Coronary artery (tissue), 2 donors: ENCODE measurements around the gene LITAF.
"Not testable (repeated sequence)": the region's sequence is repeated elsewhere in the genome, so short reads cannot be mapped to it uniquely, and the experiment has no call there.

Experiments
- DNase-seq: peaks from one replicate; pipeline ENCODE4 v3.0.0-alpha.2; 2017; ENCODE audit warnings: low spot score
- H3K27ac ChIP-seq, 2 donors: fragments of 200-600 bp; sonication (generic); one replicate each; pipeline ENCODE4 v1.5.1; 2016 to 2019
- H3K4me3 ChIP-seq: fragments of 200-600 bp; sonication (generic); 2 replicates; pipeline ENCODE4 v1.5.1; 2016; ENCODE audit warnings: mild to moderate bottlenecking, moderate library complexity
- TF ChIP-seq, protein P1 (sequence below): fragments of 200-600 bp; sonication (generic); IDR thresholded peaks from one replicate; pipeline ENCODE4 v1.5.1; 2019; ENCODE audit warnings: antibody characterized with exemption

LITAF gene

DNA sequence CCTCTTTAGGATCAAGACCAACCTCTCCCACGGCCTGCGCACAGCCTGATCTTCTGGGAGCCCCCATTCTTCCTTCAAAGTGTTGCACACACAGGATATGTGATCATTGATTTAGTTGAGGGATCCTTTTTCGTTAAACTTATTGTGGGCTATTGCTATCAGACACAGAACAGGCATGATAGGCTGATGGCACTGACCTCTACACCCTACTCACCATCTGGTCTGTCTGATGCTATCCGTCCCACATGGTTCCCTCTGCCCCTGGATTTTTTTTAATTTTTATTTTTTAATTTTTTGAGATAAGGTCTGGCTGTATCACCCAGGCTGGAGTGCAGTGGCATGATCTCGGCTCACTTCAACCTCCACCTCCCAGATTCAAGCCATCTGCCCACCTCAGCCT, 19.2 kb upstream of the LITAF start:
- H3K4me3 ChIP-seq: no peak overlapping the region
- TF ChIP-seq, protein P1, sequence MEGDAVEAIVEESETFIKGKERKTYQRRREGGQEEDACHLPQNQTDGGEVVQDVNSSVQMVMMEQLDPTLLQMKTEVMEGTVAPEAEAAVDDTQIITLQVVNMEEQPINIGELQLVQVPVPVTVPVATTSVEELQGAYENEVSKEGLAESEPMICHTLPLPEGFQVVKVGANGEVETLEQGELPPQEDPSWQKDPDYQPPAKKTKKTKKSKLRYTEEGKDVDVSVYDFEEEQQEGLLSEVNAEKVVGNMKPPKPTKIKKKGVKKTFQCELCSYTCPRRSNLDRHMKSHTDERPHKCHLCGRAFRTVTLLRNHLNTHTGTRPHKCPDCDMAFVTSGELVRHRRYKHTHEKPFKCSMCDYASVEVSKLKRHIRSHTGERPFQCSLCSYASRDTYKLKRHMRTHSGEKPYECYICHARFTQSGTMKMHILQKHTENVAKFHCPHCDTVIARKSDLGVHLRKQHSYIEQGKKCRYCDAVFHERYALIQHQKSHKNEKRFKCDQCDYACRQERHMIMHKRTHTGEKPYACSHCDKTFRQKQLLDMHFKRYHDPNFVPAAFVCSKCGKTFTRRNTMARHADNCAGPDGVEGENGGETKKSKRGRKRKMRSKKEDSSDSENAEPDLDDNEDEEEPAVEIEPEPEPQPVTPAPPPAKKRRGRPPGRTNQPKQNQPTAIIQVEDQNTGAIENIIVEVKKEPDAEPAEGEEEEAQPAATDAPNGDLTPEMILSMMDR: no peak
- no peak for DNase-seq
- no peak overlapping the region for H3K27ac ChIP-seq

GRCh38 chr16:11605564-11605886, 18.8 kb upstream of the LITAF start:
- DNase-seq: no peak
- TF ChIP-seq, protein P1: no peak
- Histone ChIP-seq H3K27ac (no peak overlapping the region), H3K4me3 (no peak overlapping the region)

DNA sequence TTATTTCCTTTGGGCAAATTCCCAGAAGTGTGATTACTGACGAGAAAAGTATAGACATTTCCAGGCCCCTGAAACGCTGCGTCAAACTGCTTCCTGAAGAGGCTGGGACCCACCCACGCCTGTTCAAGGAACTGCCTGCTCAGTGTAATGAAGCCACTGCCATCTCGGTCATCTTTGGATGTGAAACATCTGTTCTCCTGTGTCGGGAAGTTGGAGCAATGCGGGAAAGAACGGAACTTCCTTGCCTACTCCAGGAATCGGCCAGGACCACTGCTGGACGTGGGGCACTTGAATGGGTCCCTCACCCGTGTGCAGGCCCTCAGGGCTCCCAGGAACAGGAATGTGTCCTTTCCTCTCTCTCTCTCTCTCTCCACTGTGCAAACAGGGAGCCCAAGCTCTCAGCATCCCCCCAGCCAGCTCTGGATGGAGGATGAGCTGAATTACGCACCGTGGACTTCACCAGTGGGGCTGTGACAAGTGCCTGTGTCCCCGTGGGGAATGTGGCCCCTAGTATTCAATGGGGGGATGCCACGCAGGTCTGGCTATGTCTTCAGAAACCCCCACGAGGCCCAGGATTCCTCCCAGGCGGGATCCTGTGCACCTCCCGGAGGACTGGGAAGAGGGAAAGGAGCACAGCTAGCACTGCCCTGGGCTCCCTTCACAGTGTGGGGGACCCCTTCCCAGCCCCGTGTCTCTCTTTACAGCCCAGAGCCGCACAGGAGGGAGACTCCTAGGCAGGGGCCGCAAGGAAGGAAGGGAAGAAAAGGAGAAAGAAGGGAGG, 18.3 kb upstream of the LITAF start:
- peak overlapping the region; percentile 18 for H3K4me3 ChIP-seq
- TF ChIP-seq, protein P1: no peak
- DNase-seq: peak; percentile 81
- H3K27ac ChIP-seq: peak overlapping the region; percentile 57 to 78

GRCh38 chr16:11604296-11604695, 17.6 kb upstream of the LITAF start:
- H3K4me3 ChIP-seq, DNase-seq: not testable (repeated sequence)
- peak overlapping the region; percentile 21 to 57 for H3K27ac ChIP-seq

DNA sequence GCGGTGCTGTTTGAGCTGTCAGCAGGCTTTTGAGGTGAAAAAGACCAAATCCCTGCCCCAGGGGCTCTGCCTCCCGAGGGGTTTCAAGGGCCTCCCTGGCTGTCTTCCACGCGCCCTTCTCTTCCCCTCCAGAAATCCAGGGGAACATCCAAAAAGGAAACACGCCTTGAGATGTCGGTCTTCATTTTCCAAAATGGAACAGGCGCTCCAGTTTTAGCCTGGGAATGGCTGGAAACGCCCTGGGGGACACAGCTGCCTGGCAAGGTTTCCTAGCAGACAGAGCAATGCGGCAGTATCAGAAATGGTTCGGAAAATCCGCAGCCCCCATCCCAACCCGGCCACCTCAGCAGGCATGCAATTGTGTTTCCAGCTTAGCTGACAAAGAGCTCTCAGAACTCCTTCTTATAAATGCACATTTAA, 16.6 kb upstream of the LITAF start:
- H3K27ac ChIP-seq: peak overlapping the region; percentile 24 to 39
- no peak overlapping the region for H3K4me3 ChIP-seq
- no peak for DNase-seq
- TF ChIP-seq, protein P1: no peak

DNA sequence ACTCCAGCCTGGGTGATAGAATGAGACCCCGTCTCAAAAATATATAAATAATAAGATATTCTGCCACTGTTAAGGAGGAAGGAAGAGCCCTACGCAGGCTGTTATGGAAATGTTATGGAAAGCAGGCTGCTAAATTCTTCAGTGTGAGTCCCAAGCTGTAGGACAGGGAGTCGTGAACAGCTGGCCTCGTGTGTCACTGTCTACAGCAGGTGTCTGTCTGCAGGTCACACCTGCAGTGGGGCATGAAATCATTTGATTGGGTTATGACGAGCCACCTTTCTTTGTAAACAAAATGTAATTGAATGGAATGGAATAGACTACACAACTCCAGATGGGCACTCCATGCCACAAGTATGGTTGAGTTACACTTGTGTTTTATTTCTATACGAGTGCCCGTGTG, 15.6 kb upstream of the LITAF start:
- DNase-seq: no peak
- TF ChIP-seq, protein P1: no peak
- Histone ChIP-seq H3K4me3 (no peak overlapping the region), H3K27ac (no peak overlapping the region)

DNA sequence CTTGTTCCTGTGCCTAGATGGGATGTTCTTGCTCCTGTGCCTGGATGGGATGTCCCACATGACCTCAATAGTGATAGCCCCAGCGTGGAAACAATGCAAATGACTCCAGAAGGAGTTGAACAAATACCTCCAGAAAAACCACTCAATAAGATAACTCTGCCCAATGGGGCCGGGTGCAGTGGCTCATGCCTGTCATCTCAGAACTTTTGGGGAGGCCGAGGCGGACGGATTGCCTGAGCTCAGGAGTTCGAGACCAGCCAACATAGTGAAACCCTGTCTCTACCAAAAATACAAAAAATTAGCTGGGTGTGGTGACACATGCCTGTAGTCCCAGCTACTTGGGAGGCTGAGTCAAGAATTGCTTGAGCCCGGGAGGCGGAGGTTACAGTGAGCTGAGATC, 15.2 kb upstream of the LITAF start:
- no peak overlapping the region for H3K4me3 ChIP-seq
- TF ChIP-seq, protein P1: no peak
- H3K27ac ChIP-seq: no peak overlapping the region
- no peak for DNase-seq
